OCI-LY7 (cell line): ENCODE results near the gene ARHGEF12.

Experiments used
- CTCF ChIP-seq: fragments of 200-600 bp; sonication (generic); conservative IDR thresholded peaks from 2 replicates; pipeline ENCODE4 v1.5.1; 2014; ENCODE audit warnings: mild to moderate bottlenecking, antibody characterized with exemption, low read length, moderate library complexity, mixed read lengths
- EZH2phosphoT487 ChIP-seq: fragments of 200-600 bp; sonication (generic); IDR thresholded peaks from 2 replicates; pipeline ENCODE4 v1.6.1; 2018; ENCODE audit warnings: low read depth, borderline replicate concordance, mild to moderate bottlenecking, mixed run types, antibody characterized with exemption, low read length, moderate library complexity, mixed read lengths

- no peak for TF ChIP-seq CTCF
- no peak for TF ChIP-seq EZH2phosphoT487
Measured at GRCh38 chr11:120532082-120532831, 196.0 kb downstream of the ARHGEF12 start.
